GM23338 (cell line): ENCODE measurements around the gene NFIC. TPM values are rescaled to one million over a fixed set of nuclear protein-coding genes. Genes with fewer than 3 reads are reported as not detected.

Experiments
- ATAC-seq: fragments of 200-7000 bp; cut with Tn5 transposase; 3 replicates; pipeline ENCODE4 v1.9.1; 2020
- DNase-seq: peaks from one replicate; pipeline ENCODE4 v3.0.0-alpha.2; 2015; ENCODE audit warnings: low spot score
- H2AFZ ChIP-seq: fragments of 200-600 bp; sonication (generic); 2 replicates; pipeline ENCODE4 v1.8.0; 2016; ENCODE audit warnings: antibody characterized with exemption, mild to moderate bottlenecking, moderate library complexity
- H3F3A ChIP-seq: fragments of 200-600 bp; sonication (generic); replicated peaks from 2 replicates; pipeline ENCODE4 v1.8.0; 2017; ENCODE audit warnings: antibody characterized with exemption, mixed run types, low read depth
- H3K27ac ChIP-seq: fragments of 200-600 bp; sonication (generic); 2 replicates; pipeline ENCODE4 v1.6.1; 2016; ENCODE audit warnings: low read depth
- H3K27me3 ChIP-seq: fragments of 200-600 bp; sonication (generic); 2 replicates; pipeline ENCODE4 v1.8.0; 2016; ENCODE audit warnings: mild to moderate bottlenecking, mixed run types, moderate library complexity; ENCODE audit not compliant: insufficient read depth
- H3K36me3 ChIP-seq: fragments of 200-600 bp; sonication (generic); 2 replicates; pipeline ENCODE4 v1.8.0; 2016; ENCODE audit warnings: mild to moderate bottlenecking; ENCODE audit not compliant: insufficient read depth
- H3K4me1 ChIP-seq: fragments of 200-600 bp; sonication (generic); 2 replicates; pipeline ENCODE4 v1.8.0; 2016; ENCODE audit warnings: mild to moderate bottlenecking, moderate library complexity; ENCODE audit not compliant: insufficient read depth
- H3K4me2 ChIP-seq: fragments of 200-600 bp; sonication (generic); 2 replicates; pipeline ENCODE4 v1.7.1; 2017; ENCODE audit warnings: mixed run types
- H3K4me3 ChIP-seq: fragments of 200-600 bp; sonication (generic); 2 replicates; pipeline ENCODE4 v1.6.1; 2016; ENCODE audit warnings: mixed run types
- H3K79me2 ChIP-seq: fragments of 200-600 bp; sonication (generic); replicated peaks from 2 replicates; pipeline ENCODE4 v1.8.0; 2017; ENCODE audit warnings: mild to moderate bottlenecking; ENCODE audit not compliant: insufficient read depth
- H3K9me2 ChIP-seq: fragments of 200-600 bp; sonication (generic); 2 replicates; pipeline ENCODE4 v1.8.0; 2017; ENCODE audit not compliant: insufficient read depth
- H4K20me1 ChIP-seq: fragments of 200-600 bp; sonication (generic); replicated peaks from 2 replicates; pipeline ENCODE4 v1.8.0; 2017; ENCODE audit warnings: mild to moderate bottlenecking; ENCODE audit not compliant: insufficient read depth
- H3K27ac Mint-ChIP-seq: 2 replicates; pipeline ENCODE4 v1.8.0; 2020; ENCODE audit warnings: inconsistent platforms, mild to moderate bottlenecking, moderate library complexity, mixed read lengths
- H3K27me3 Mint-ChIP-seq: 3 replicates; pipeline ENCODE4 v1.8.0; 2022; ENCODE audit warnings: low read depth, mild to moderate bottlenecking, moderate library complexity, mixed read lengths, inconsistent platforms; ENCODE audit not compliant: insufficient read depth, poor library complexity
- H3K36me3 Mint-ChIP-seq: 3 replicates; pipeline ENCODE4 v1.8.0; 2021; ENCODE audit warnings: low read depth, mild to moderate bottlenecking, inconsistent platforms, moderate library complexity, mixed read lengths
- H3K4me1 Mint-ChIP-seq: 3 replicates; pipeline ENCODE4 v1.8.0; 2020; ENCODE audit warnings: mild to moderate bottlenecking, inconsistent platforms, mixed read lengths
- H3K4me3 Mint-ChIP-seq: 3 replicates; pipeline ENCODE4 v1.8.0; 2021; ENCODE audit warnings: moderate library complexity, mild to moderate bottlenecking, inconsistent platforms, mixed read lengths
- H3K9me3 Mint-ChIP-seq: 3 replicates; pipeline ENCODE4 v1.8.0; 2020; ENCODE audit warnings: moderate library complexity, mild to moderate bottlenecking, inconsistent platforms, mixed read lengths
- CREB1 ChIP-seq: fragments of 250-450 bp; sonication (Bioruptor Pico); IDR thresholded peaks from 2 replicates; pipeline ENCODE4 v1.5.0; 2020; ENCODE audit warnings: low read depth, mild to moderate bottlenecking, moderate library complexity
- EZH2phosphoT487 ChIP-seq: fragments of 200-600 bp; sonication (generic); IDR thresholded peaks from one replicate; pipeline ENCODE4 v1.8.1; 2018; ENCODE audit warnings: antibody characterized with exemption; ENCODE audit not compliant: unreplicated experiment
- JUNB ChIP-seq: IDR thresholded peaks from one replicate; pipeline ENCODE4 v1.6.1; 2016; ENCODE audit warnings: antibody characterized with exemption; ENCODE audit not compliant: unreplicated experiment
- NANOG ChIP-seq: IDR thresholded peaks from 2 replicates; pipeline ENCODE4 v1.6.1; 2016; ENCODE audit warnings: antibody characterized with exemption, borderline replicate concordance
- POLR2AphosphoS5 ChIP-seq: IDR thresholded peaks from 2 replicates; pipeline ENCODE4 v1.6.1; 2016; ENCODE audit warnings: antibody characterized with exemption, low read depth
- ZNF114 ChIP-seq: fragments of 250-450 bp; sonication (Bioruptor Pico); IDR thresholded peaks from 2 replicates; pipeline ENCODE4 v1.5.0; 2020; ENCODE audit warnings: mild to moderate bottlenecking, moderate library complexity
- ZNF331 ChIP-seq: fragments of 250-450 bp; sonication (Bioruptor Pico); IDR thresholded peaks from 2 replicates; pipeline ENCODE4 v1.5.0; 2020; ENCODE audit warnings: low read depth, mild to moderate bottlenecking, moderate library complexity
- polyA plus RNA-seq: library from polyadenylated mRNA; unstranded; fragments of >200 nt; fragmentation: Nextera tagmentation; extraction: Ambion mirVana; gene quantifications from 2 replicates; pipeline ENCODE4 v1.2.1, GENCODE V29; 2016
- total RNA-seq: library from RNA; depleted of rRNA; stranded (reverse); fragments of >200 nt; shearing (Covaris generic); gene quantifications from 2 replicates; pipeline ENCODE4 v1.2.3, GENCODE V29; 2014
- TF ChIP-seq, protein P1 (sequence below): fragments of 250-450 bp; sonication (Bioruptor Pico); IDR thresholded peaks from 2 replicates; pipeline ENCODE4 v1.5.0; 2020; ENCODE audit warnings: mild to moderate bottlenecking, moderate library complexity
- TF ChIP-seq, protein P2 (sequence below), 2 experiments: fragments of 200-600 bp in 1 of 2; sonication (generic) in 1 of 2; conservative IDR thresholded peaks; 2 replicates each; pipeline versions ENCODE4 v1.5.1 to v1.6.1; 2016 to 2017; ENCODE audit warnings: antibody characterized with exemption in 2 of 2, low read depth in 2 of 2, mild to moderate bottlenecking in 2 of 2, moderate library complexity in 1 of 2

NFIC gene
- total and polyA plus RNA-seq, 2 experiments from 2014 or later, result 1.3 to 5.3 TPM

- TF ChIP-seq, protein P1, sequence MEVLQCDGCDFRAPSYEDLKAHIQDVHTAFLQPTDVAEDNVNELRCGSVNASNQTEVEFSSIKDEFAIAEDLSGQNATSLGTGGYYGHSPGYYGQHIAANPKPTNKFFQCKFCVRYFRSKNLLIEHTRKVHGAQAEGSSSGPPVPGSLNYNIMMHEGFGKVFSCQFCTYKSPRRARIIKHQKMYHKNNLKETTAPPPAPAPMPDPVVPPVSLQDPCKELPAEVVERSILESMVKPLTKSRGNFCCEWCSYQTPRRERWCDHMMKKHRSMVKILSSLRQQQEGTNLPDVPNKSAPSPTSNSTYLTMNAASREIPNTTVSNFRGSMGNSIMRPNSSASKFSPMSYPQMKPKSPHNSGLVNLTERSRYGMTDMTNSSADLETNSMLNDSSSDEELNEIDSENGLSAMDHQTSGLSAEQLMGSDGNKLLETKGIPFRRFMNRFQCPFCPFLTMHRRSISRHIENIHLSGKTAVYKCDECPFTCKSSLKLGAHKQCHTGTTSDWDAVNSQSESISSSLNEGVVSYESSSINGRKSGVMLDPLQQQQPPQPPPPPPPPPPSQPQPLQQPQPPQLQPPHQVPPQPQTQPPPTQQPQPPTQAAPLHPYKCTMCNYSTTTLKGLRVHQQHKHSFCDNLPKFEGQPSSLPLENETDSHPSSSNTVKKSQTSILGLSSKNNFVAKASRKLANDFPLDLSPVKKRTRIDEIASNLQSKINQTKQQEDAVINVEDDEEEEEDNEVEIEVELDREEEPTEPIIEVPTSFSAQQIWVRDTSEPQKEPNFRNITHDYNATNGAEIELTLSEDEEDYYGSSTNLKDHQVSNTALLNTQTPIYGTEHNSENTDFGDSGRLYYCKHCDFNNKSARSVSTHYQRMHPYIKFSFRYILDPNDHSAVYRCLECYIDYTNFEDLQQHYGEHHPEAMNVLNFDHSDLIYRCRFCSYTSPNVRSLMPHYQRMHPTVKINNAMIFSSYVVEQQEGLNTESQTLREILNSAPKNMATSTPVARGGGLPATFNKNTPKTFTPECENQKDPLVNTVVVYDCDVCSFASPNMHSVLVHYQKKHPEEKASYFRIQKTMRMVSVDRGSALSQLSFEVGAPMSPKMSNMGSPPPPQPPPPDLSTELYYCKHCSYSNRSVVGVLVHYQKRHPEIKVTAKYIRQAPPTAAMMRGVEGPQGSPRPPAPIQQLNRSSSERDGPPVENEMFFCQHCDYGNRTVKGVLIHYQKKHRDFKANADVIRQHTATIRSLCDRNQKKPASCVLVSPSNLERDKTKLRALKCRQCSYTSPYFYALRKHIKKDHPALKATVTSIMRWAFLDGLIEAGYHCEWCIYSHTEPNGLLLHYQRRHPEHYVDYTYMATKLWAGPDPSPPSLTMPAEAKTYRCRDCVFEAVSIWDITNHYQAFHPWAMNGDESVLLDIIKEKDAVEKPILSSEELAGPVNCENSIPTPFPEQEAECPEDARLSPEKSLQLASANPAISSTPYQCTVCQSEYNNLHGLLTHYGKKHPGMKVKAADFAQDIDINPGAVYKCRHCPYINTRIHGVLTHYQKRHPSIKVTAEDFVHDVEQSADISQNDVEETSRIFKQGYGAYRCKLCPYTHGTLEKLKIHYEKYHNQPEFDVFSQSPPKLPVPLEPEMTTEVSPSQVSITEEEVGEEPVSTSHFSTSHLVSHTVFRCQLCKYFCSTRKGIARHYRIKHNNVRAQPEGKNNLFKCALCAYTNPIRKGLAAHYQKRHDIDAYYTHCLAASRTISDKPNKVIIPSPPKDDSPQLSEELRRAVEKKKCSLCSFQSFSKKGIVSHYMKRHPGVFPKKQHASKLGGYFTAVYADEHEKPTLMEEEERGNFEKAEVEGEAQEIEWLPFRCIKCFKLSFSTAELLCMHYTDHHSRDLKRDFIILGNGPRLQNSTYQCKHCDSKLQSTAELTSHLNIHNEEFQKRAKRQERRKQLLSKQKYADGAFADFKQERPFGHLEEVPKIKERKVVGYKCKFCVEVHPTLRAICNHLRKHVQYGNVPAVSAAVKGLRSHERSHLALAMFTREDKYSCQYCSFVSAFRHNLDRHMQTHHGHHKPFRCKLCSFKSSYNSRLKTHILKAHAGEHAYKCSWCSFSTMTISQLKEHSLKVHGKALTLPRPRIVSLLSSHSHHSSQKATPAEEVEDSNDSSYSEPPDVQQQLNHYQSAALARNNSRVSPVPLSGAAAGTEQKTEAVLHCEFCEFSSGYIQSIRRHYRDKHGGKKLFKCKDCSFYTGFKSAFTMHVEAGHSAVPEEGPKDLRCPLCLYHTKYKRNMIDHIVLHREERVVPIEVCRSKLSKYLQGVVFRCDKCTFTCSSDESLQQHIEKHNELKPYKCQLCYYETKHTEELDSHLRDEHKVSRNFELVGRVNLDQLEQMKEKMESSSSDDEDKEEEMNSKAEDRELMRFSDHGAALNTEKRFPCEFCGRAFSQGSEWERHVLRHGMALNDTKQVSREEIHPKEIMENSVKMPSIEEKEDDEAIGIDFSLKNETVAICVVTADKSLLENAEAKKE (CRISPR knock-in tag), result no peak
- no peak for TF ChIP-seq CREB1 (CRISPR knock-in tag)
- TF ChIP-seq, protein P2, sequence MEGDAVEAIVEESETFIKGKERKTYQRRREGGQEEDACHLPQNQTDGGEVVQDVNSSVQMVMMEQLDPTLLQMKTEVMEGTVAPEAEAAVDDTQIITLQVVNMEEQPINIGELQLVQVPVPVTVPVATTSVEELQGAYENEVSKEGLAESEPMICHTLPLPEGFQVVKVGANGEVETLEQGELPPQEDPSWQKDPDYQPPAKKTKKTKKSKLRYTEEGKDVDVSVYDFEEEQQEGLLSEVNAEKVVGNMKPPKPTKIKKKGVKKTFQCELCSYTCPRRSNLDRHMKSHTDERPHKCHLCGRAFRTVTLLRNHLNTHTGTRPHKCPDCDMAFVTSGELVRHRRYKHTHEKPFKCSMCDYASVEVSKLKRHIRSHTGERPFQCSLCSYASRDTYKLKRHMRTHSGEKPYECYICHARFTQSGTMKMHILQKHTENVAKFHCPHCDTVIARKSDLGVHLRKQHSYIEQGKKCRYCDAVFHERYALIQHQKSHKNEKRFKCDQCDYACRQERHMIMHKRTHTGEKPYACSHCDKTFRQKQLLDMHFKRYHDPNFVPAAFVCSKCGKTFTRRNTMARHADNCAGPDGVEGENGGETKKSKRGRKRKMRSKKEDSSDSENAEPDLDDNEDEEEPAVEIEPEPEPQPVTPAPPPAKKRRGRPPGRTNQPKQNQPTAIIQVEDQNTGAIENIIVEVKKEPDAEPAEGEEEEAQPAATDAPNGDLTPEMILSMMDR (conservative IDR thresholded peaks at IDR 0.05; ENCODE audit: low read depth in 2 of 2), result no peak
- no peak for TF ChIP-seq JUNB
- no peak for TF ChIP-seq ZNF331
- TF ChIP-seq ZNF114 (CRISPR knock-in tag), result no peak
- TF ChIP-seq EZH2phosphoT487, result no peak
These were observed 143.2 kb downstream of the NFIC start (continued) for GRCh38 chr19:3509566-3509989.

DNA sequence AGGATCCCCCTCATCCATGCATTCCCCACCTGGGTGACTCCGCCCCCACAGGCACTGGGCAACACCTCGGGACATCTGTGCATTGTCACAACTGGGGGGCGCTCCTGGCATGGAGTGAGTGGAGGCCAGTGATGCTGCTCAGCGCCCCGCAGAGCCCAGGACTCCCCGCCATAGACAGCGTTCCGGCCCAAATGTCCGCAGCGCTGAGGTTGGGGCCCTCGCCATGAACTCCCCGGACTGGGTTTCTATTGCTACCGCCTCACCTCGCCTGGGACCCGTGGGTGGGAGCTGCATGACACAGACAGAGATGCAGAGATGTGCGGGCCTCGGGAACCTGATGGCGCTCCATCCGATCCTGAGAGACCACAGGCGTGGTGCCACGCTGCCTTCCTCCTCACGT is 144.3 kb downstream of the NFIC start:
- Mint-ChIP-seq H3K27me3 (peaks cover 27% of the 10 kb centered on the region), H3K4me1 (peaks cover 14% of the 10 kb centered on the region), H3K9me3 (no peaks in the 10 kb centered on the region; the same call in 2 of the 3 replicates), H3K36me3 (peaks cover 11% of the 10 kb centered on the region; the same call in 2 of the 3 replicates), H3K4me3 (no peak overlapping the region), H3K27ac (no peak overlapping the region)
- Histone ChIP-seq H3K79me2 (peaks cover 55% of the 10 kb centered on the region), H3K27ac (no peak overlapping the region), H3K4me3 (no peak overlapping the region), H3F3A (no peaks in the 10 kb centered on the region), H2AFZ (no peak overlapping the region), H3K4me2 (no peak overlapping the region), H3K4me1 (peaks cover 8% of the 10 kb centered on the region), H3K9me2 (no peaks in the 10 kb centered on the region), H4K20me1 (peaks cover 7% of the 10 kb centered on the region; the same call in 1 of the 2 replicates), H3K36me3 (no peaks in the 10 kb centered on the region), H3K27me3 (no peaks in the 10 kb centered on the region)
- DNase-seq (peak; percentile 47), ATAC-seq (no peak)
- TF ChIP-seq, protein P2 (conservative IDR thresholded peaks at IDR 0.05; ENCODE audit: low read depth in 2 of 2), result peak; percentile 28 to 66
- TF ChIP-seq NANOG (no peak), POLR2AphosphoS5 (no peak)
